Testis (tissue), 2 donors: ENCODE measurements around the gene ZNF865.
"Not testable (repeated sequence)": the region's sequence is repeated elsewhere in the genome, so short reads cannot be mapped to it uniquely, and the experiment has no call there.

Source experiments
- CTCF ChIP-seq, 3 experiments: fragments of 450-650 bp in 2 of 3; fragments of 200-600 bp in 1 of 3; sonication (generic) in 1 of 3; IDR thresholded peaks; one replicate each; pipeline ENCODE4 v1.5.1; 2016 to 2019; ENCODE audit warnings: antibody characterized with exemption in 3 of 3, mild to moderate bottlenecking in 2 of 3, moderate library complexity in 1 of 3
- POLR2A ChIP-seq: fragments of 450-650 bp; IDR thresholded peaks from one replicate; pipeline ENCODE4 v1.6.1; 2017; ENCODE audit warnings: antibody characterized with exemption, mild to moderate bottlenecking, moderate library complexity

- TF ChIP-seq CTCF (IDR thresholded peaks at IDR 0.05); POLR2A: not testable (repeated sequence)
Observed at GRCh38 chr19:55569477-55569876, 36.0 kb upstream of the ZNF865 start.
